PC-9 (cell line): ENCODE data around the gene LDHD. TPM values are rescaled to one million over a fixed set of nuclear protein-coding genes. Genes with fewer than 3 reads are reported as not detected.

ENCODE experiments used
- BruUV-seq: library from RNA; stranded (reverse); fragments of 400-500 nt; replicated peaks from 2 replicates; lab custom pipeline; 2021; lab: Mats Ljungman, UMichigan
- CTCF ChIA-PET: fragments of 300-600 bp; sonication (Branson Sonifier 250); formaldehyde crosslinking; loops from one replicate; lab custom pipeline; 2022; ENCODE audit warnings: antibody characterized with exemption; lab: Charles Lee
- POLR2A ChIA-PET: fragments of 300-600 bp; sonication (Branson Sonifier 250); formaldehyde crosslinking; loops from one replicate; lab custom pipeline; 2022; ENCODE audit warnings: antibody characterized with exemption; ENCODE audit not compliant: unreplicated experiment; lab: Charles Lee
- DNase-seq, 2 experiments: peaks; one replicate each; pipeline versions ENCODE4 v3.0.0 to v3.0.0-alpha.2; 2015 to 2022; ENCODE audit warnings: mixed read lengths in 1 of 2
- H2AFZ ChIP-seq: fragments of 200-600 bp; sonication (generic); 2 replicates; pipeline ENCODE4 v1.8.1; 2017; ENCODE audit warnings: antibody characterized with exemption
- H3F3A ChIP-seq: fragments of 200-600 bp; sonication (generic); 2 replicates; pipeline ENCODE4 v1.8.1; 2017; ENCODE audit warnings: antibody characterized with exemption, mild to moderate bottlenecking, low read depth; ENCODE audit not compliant: insufficient read depth
- H3K27ac ChIP-seq: fragments of 200-600 bp; sonication (generic); 2 replicates; pipeline ENCODE4 v1.6.1; 2016; ENCODE audit warnings: mixed run types
- H3K27me3 ChIP-seq: fragments of 200-600 bp; sonication (generic); 2 replicates; pipeline ENCODE4 v1.6.1; 2016; ENCODE audit warnings: low read depth, mixed run types; ENCODE audit not compliant: insufficient read depth
- H3K36me3 ChIP-seq: fragments of 200-600 bp; sonication (generic); 2 replicates; pipeline ENCODE4 v1.6.1; 2016; ENCODE audit warnings: low read depth, mixed run types
- H3K4me1 ChIP-seq: fragments of 200-600 bp; sonication (generic); replicated peaks from 2 replicates; pipeline ENCODE4 v1.6.1; 2016; ENCODE audit warnings: mixed run types; ENCODE audit not compliant: insufficient read depth
- H3K4me2 ChIP-seq: fragments of 200-600 bp; sonication (generic); 2 replicates; pipeline ENCODE4 v1.6.1; 2017; ENCODE audit warnings: mixed run types
- H3K4me3 ChIP-seq: fragments of 200-600 bp; sonication (generic); 2 replicates; pipeline ENCODE4 v1.6.1; 2016; ENCODE audit warnings: mixed run types
- H3K79me2 ChIP-seq: fragments of 200-600 bp; sonication (generic); 2 replicates; pipeline ENCODE4 v1.6.1; 2017; ENCODE audit warnings: low read depth, mixed run types
- H3K9me2 ChIP-seq: fragments of 200-600 bp; sonication (generic); 2 replicates; pipeline ENCODE4 v1.8.1; 2017; ENCODE audit warnings: mild to moderate bottlenecking; ENCODE audit not compliant: insufficient read depth
- H3K9me3 ChIP-seq: fragments of 200-600 bp; sonication (generic); 2 replicates; pipeline ENCODE4 v1.8.1; 2016; ENCODE audit warnings: low read depth; ENCODE audit not compliant: insufficient read depth
- H4K20me1 ChIP-seq: fragments of 200-600 bp; sonication (generic); 2 replicates; pipeline ENCODE4 v1.8.1; 2017; ENCODE audit not compliant: insufficient read depth
- CTCF ChIP-seq: fragments of 200-600 bp; sonication (generic); conservative IDR thresholded peaks from 2 replicates; pipeline ENCODE4 v1.6.1; 2017; ENCODE audit warnings: mixed run types, antibody characterized with exemption, mild to moderate bottlenecking, moderate library complexity
- EZH2 ChIP-seq: fragments of 200-600 bp; sonication (generic); IDR thresholded peaks from 2 replicates; pipeline ENCODE4 v1.8.0; 2017; ENCODE audit warnings: antibody characterized with exemption, low read depth
- intact Hi-C: fragments of 100-400 bp; cut with micrococcal nuclease; formaldehyde crosslinking; loops from one replicate; pipeline ENCODE4 v1.10.0; 2022; ENCODE audit not compliant: unreplicated experiment
- total RNA-seq: library from RNA; stranded (reverse); gene quantifications from 2 replicates; pipeline ENCODE4 v1.2.3, GENCODE V29; 2021

Gene LDHD
- total RNA-seq, 1 experiment from 2014 or later, result 1.3 TPM

- no TSS peak for BruUV-seq
- Histone ChIP-seq H3K9me2 (no peaks in the 10 kb centered on the region), H3K27me3 (no peaks in the 10 kb centered on the region), H3K4me2 (peak overlapping the region; percentile 69), H3K4me3 (peak overlapping the region; percentile 17; the same call in 1 of the 2 replicates), H3K36me3 (no peaks in the 10 kb centered on the region; the same call in 1 of the 2 replicates), H3F3A (peaks cover 26% of the 10 kb centered on the region), H2AFZ (no peak overlapping the region; the same call in 1 of the 2 replicates), H4K20me1 (no peaks in the 10 kb centered on the region), H3K27ac (peak overlapping the region; percentile 83), H3K79me2 (peaks cover 4% of the 10 kb centered on the region; the same call in 1 of the 2 replicates), H3K9me3 (no peaks in the 10 kb centered on the region), H3K4me1 (peaks cover 40% of the 10 kb centered on the region)
- POLR2A ChIA-PET, result interaction anchor here (0.6 to 1.2 kb wide), 4 partner anchors 44 to 123 kb away, joined by 3 to 6 read pairs (median 4); no protein-coding TSS in a partner anchor
- peak; percentile 97 to 98 for DNase-seq
- no peak for TF ChIP-seq EZH2
- no peak; the same call in 1 of the 2 replicates for TF ChIP-seq CTCF
- CTCF ChIA-PET, result interaction anchor here (0.6 to 1.6 kb wide), 9 partner anchors 21 to 149 kb away, joined by 3 to 7 read pairs (median 4); partner anchors contain the start of genes WDR59 and ZNRF1
- intact Hi-C loops, result loop anchor here (1.0 kb wide), 6 partner anchors 13 to 124 kb away; partner anchors contain the start of gene WDR59
Measured at GRCh38 chr16:75108792-75109731, 7.5 kb downstream of the LDHD start.

GRCh38 chr16:75107505-75107904 is 9.1 kb downstream of the LDHD start:
- no peaks in the 10 kb centered on the region for H3K27me3 ChIP-seq

More at GRCh38 chr16:75107505-75107904, 9.1 kb downstream of the LDHD start:
- TF ChIP-seq EZH2 (no peak), CTCF (no peak)
- intact Hi-C loops, result no loop called here
- Histone ChIP-seq H3K4me2 (no peak overlapping the region), H3K4me3 (no peak overlapping the region), H3K4me1 (peaks cover 40% of the 10 kb centered on the region), H4K20me1 (no peaks in the 10 kb centered on the region), H3K9me3 (no peaks in the 10 kb centered on the region), H3K9me2 (no peaks in the 10 kb centered on the region), H3K36me3 (no peaks in the 10 kb centered on the region; the same call in 1 of the 2 replicates), H3K27ac (peak overlapping the region; percentile 83), H3F3A (peaks cover 26% of the 10 kb centered on the region), H3K79me2 (peaks cover 8% of the 10 kb centered on the region; the same call in 1 of the 2 replicates), H2AFZ (no peak overlapping the region)
- no TSS peak for BruUV-seq
- ChIA-PET POLR2A (interaction anchor here (0.6 kb wide), 1 partner anchor 511 kb away, joined by 3 read pairs; no protein-coding TSS in a partner anchor), CTCF (no interaction called here)
- DNase-seq, result no peak
